BJ (cell line): ENCODE measurements around the gene PSKH1. TPM values are rescaled to one million over a fixed set of nuclear protein-coding genes. Genes with fewer than 3 reads are reported as not detected.

Source experiments
- CTCF ChIA-PET: fragments of 350-600 bp; formaldehyde crosslinking; extraction: SDS; loops from one replicate; lab custom pipeline; 2021; ENCODE audit warnings: antibody characterized with exemption, inconsistent platforms; lab: Yijun Ruan, JAX
- POLR2A ChIA-PET: fragments of 300-600 bp; sonication (Branson Sonifier 250); formaldehyde crosslinking; extraction: SDS; loops from one replicate; lab custom pipeline; 2021; ENCODE audit warnings: antibody characterized with exemption; lab: Charles Lee
- DNase-seq: peaks from one replicate; pipeline ENCODE4 v3.0.0-alpha.2; 2011; ENCODE audit warnings: low read depth
- H3K27me3 ChIP-seq: 2 replicates; pipeline ENCODE4 v1.6.0; 2011; ENCODE audit warnings: low read length; ENCODE audit not compliant: control insufficient read depth, insufficient read depth
- H3K36me3 ChIP-seq: 2 replicates; pipeline ENCODE4 v1.5.1; 2011; ENCODE audit warnings: low read length; ENCODE audit not compliant: control insufficient read depth, insufficient read depth
- H3K4me3 ChIP-seq: 2 replicates; pipeline ENCODE4 v1.5.1; 2011; ENCODE audit warnings: low read depth, mild to moderate bottlenecking, control low read depth, low read length
- CTCF ChIP-seq: IDR thresholded peaks from 2 replicates; pipeline ENCODE4 v1.5.1; 2011; ENCODE audit warnings: low read depth, mild to moderate bottlenecking, control low read depth, inconsistent platforms, low read length, moderate library complexity; ENCODE audit not compliant: insufficient read depth
- polyA plus RNA-seq: library from polyadenylated mRNA; depleted of rRNA; stranded (reverse); fragments of >200 nt; gene quantifications from 2 replicates; pipeline ENCODE4 v1.2.3, GENCODE V29; 2011

PSKH1 gene
- polyA plus RNA-seq, 1 experiment = 45.5 TPM

GRCh38 chr16:67879462-67879861 lies 13.6 kb upstream of the PSKH1 start:
- CTCF ChIA-PET = interaction anchor here (0.8 to 1.4 kb wide), 3 partner anchors 50 to 63 kb away, joined by 3 to 6 read pairs (median 3); no protein-coding TSS in a partner anchor
- DNase-seq = no peak
- peaks cover 77% of the 10 kb centered on the region for H3K36me3 ChIP-seq
- POLR2A ChIA-PET = no interaction called here
- no peaks in the 10 kb centered on the region for H3K27me3 ChIP-seq
- no peak overlapping the region for H3K4me3 ChIP-seq
- TF ChIP-seq CTCF = no peak

DNA sequence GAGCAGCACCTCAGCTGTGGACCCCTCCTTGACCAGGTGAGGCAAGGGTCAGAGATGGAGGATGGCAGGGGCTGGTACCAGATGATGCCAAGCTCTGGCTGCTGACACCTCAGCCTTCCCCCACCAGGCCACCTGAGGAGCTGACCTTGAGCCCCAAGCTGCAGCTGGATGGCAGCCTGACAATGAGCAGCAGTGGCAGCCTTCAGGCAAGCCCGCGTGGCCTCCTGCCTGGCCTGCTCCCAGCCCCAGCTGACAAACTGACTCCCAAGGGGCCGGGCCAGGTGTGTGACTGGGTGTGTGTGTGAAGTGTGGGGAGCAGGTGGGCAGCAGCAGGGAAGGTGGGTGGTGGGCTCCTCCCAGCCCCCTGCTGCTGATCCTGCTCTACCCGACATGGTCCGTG lies 13.1 kb upstream of the PSKH1 start:
- H3K4me3 ChIP-seq = no peak overlapping the region
- peaks cover 77% of the 10 kb centered on the region for H3K36me3 ChIP-seq
- no peaks in the 10 kb centered on the region for H3K27me3 ChIP-seq
- ChIA-PET CTCF (interaction anchor here (0.8 to 1.4 kb wide), 2 partner anchors 55 to 63 kb away, joined by 3 to 6 read pairs; no protein-coding TSS in a partner anchor), POLR2A (no interaction called here)
- no peak for TF ChIP-seq CTCF
- no peak for DNase-seq

- POLR2A ChIA-PET = no interaction called here
- Histone ChIP-seq H3K4me3 (no peak overlapping the region), H3K27me3 (no peaks in the 10 kb centered on the region), H3K36me3 (peaks cover 77% of the 10 kb centered on the region)
- no peak for TF ChIP-seq CTCF
- no peak for DNase-seq
- CTCF ChIA-PET = interaction anchor here (1.1 kb wide), 1 partner anchor 64 kb away, joined by 3 read pairs; no protein-coding TSS in a partner anchor
These were observed 12.5 kb upstream of the PSKH1 start for GRCh38 chr16:67880584-67880983.

- TF ChIP-seq CTCF = no peak
- no peak overlapping the region for H3K4me3 ChIP-seq
- H3K27me3 ChIP-seq = no peaks in the 10 kb centered on the region
- no peak for DNase-seq
- CTCF ChIA-PET = interaction anchor here (0.8 to 8.4 kb wide), 12 partner anchors 8 to 199 kb away, joined by 3 to 155 read pairs (median 8); partner anchors contain the start of genes CTRL, EDC4, PSKH1 and PSMB10
- POLR2A ChIA-PET = no interaction called here
- peaks cover 72% of the 10 kb centered on the region for H3K36me3 ChIP-seq
These were observed 11.4 kb upstream of the PSKH1 start for GRCh38 chr16:67881621-67882161.

DNA sequence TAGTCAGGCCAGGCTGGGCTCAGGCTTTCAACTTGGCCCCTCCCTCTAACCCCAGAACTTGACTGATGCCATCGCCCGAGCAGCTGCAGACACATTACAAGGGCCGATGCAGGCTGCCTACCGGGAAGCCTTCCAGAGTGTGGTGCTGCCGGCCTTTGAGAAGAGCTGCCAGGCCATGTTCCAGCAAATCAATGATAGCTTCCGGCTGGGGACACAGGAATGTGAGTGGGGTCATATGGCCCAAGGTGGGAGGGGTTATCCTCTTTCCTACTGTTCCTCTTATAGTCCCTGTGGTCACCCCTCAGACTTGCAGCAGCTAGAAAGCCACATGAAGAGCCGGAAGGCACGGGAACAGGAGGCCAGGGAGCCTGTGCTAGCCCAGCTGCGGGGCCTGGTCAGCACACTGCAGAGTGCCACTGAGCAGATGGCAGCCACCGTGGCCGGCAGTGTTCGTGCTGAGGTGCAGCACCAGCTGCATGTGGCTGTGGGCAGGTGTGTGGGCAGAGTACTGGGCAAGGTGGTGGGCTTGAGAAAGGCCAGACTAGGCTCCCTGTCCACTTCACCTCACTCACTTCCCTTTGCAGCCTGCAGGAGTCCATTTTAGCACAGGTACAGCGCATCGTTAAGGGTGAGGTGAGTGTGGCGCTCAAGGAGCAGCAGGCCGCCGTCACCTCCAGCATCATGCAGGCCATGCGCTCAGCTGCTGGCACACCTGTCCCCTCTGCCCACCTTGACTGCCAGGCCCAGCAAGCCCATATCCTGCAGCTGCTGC lies 10.5 kb upstream of the PSKH1 start:
- ChIA-PET POLR2A (no interaction called here), CTCF (interaction anchor here (0.6 to 8.4 kb wide), 23 partner anchors 8 to 387 kb away, joined by 3 to 155 read pairs (median 4); partner anchors contain the start of genes CTRL, DDX28, DUS2 and EDC4)
- peaks cover 66% of the 10 kb centered on the region for H3K36me3 ChIP-seq
- H3K27me3 ChIP-seq = no peaks in the 10 kb centered on the region
- DNase-seq = no peak
- H3K4me3 ChIP-seq = no peak overlapping the region
- no peak for TF ChIP-seq CTCF
